HCT116 (cell line): ENCODE results near the gene SNRPB. TPM values are rescaled to one million over a fixed set of nuclear protein-coding genes. Genes with fewer than 3 reads are reported as not detected.

Experiments used
- ATAC-seq: fragments of 200-7000 bp; cut with Tn5 transposase; 2 replicates; pipeline ENCODE4 v1.9.1; 2020; ENCODE audit warnings: mild to moderate bottlenecking, moderate library complexity
- BruUV-seq: library from RNA; stranded (reverse); fragments of 400-500 nt; replicated peaks from 2 replicates; lab custom pipeline; 2021; lab: Mats Ljungman, UMichigan
- CTCF ChIA-PET: fragments of 300-600 bp; sonication (Branson Sonifier 250); formaldehyde crosslinking; loops from one replicate; lab custom pipeline; 2021; ENCODE audit warnings: antibody characterized with exemption; lab: Charles Lee
- POLR2A ChIA-PET: fragments of 300-600, 350-600 bp; sonication (Branson Sonifier 250); formaldehyde crosslinking; loops from one replicate; lab custom pipeline; 2021; ENCODE audit warnings: antibody characterized with exemption; lab: Charles Lee
- RAD21 ChIA-PET, 2 experiments: fragments of 300-600 bp; sonication (Branson Sonifier 250); formaldehyde crosslinking; loops; one replicate each; lab custom pipeline; 2023; ENCODE audit warnings: low total read pairs in 2 of 2; ENCODE audit not compliant: uncharacterized antibody in 2 of 2, unreplicated experiment in 2 of 2, low non-redundant PET in 1 of 2; lab: Charles Lee
- DNase-seq: peaks from one replicate; pipeline ENCODE4 v3.0.0-alpha.2; 2010; ENCODE audit warnings: low read depth, low spot score
- H2AFZ ChIP-seq: fragments of 200-600 bp; shearing (Covaris generic), sonication (generic); 2 replicates; pipeline ENCODE4 v1.6.1; 2017; ENCODE audit warnings: low read depth, mixed run types, mixed read lengths, antibody characterized with exemption, low read length; ENCODE audit not compliant: poor library complexity, severe bottlenecking
- H3K27ac ChIP-seq: 2 replicates; pipeline ENCODE4 v1.5.1; 2012; ENCODE audit warnings: low read depth, low read length
- H3K27me3 ChIP-seq: fragments of 200-600 bp; sonication (generic); 2 replicates; pipeline ENCODE4 v1.6.1; 2016; ENCODE audit warnings: mixed run types, low read length, mixed read lengths; ENCODE audit not compliant: insufficient read depth
- H3K36me3 ChIP-seq, 2 experiments: fragments of 200-500 bp in 1 of 2; fragments of 200-600 bp in 1 of 2; sonication (Bioruptor generic) in 1 of 2; sonication (generic) in 1 of 2; 2 replicates each; pipeline versions ENCODE4 v1.5.1 to v1.6.1; 2014 to 2016; ENCODE audit warnings: low read length in 2 of 2, inconsistent platforms in 1 of 2, mixed read lengths in 1 of 2, mixed run types in 1 of 2; ENCODE audit not compliant: insufficient read depth in 2 of 2, control insufficient read depth in 1 of 2
- H3K4me1 ChIP-seq, 2 experiments: fragments of 200-600 bp in 1 of 2; sonication (generic) in 1 of 2; 2 replicates each; pipeline versions ENCODE4 v1.5.1 to v1.6.1; 2012 to 2017; ENCODE audit warnings: low read length in 2 of 2, inconsistent platforms in 1 of 2, mild to moderate bottlenecking in 1 of 2, mixed read lengths in 1 of 2, mixed run types in 1 of 2, moderate library complexity in 1 of 2; ENCODE audit not compliant: insufficient read depth in 2 of 2, control insufficient read depth in 1 of 2
- H3K4me2 ChIP-seq: fragments of 200-600 bp; sonication (generic); 2 replicates; pipeline ENCODE4 v1.6.1; 2017; ENCODE audit warnings: mixed run types, low read length, mixed read lengths
- H3K4me3 ChIP-seq, 2 experiments: fragments of 200-600 bp in 1 of 2; sonication (generic) in 1 of 2; replicated peaks in 1 of 2; 2 replicates each; pipeline ENCODE4 v1.5.1; 2011 to 2016; ENCODE audit warnings: low read length in 2 of 2, control low read depth in 1 of 2, low read depth in 1 of 2, mild to moderate bottlenecking in 1 of 2, mixed read lengths in 1 of 2, mixed run types in 1 of 2
- H3K79me2 ChIP-seq: fragments of 200-600 bp; sonication (generic); 2 replicates; pipeline ENCODE4 v1.6.1; 2017; ENCODE audit warnings: mild to moderate bottlenecking, mixed run types, low read length, moderate library complexity, mixed read lengths; ENCODE audit not compliant: insufficient read depth
- H3K9ac ChIP-seq: fragments of 200-600 bp; sonication (generic); 2 replicates; pipeline ENCODE4 v1.6.1; 2016; ENCODE audit warnings: low read length, mixed read lengths
- H3K9me2 ChIP-seq: fragments of 200-600 bp; sonication (generic), shearing (Covaris generic); 2 replicates; pipeline ENCODE4 v1.6.1; 2017; ENCODE audit warnings: mixed run types, mild to moderate bottlenecking, moderate library complexity; ENCODE audit not compliant: insufficient read depth
- H3K9me3 ChIP-seq, 2 experiments: fragments of 200-500 bp in 1 of 2; fragments of 200-600 bp in 1 of 2; sonication (Bioruptor generic) in 1 of 2; sonication (generic) in 1 of 2; 2 replicates each; pipeline ENCODE4 v1.6.1; 2014 to 2017; ENCODE audit warnings: low read length in 2 of 2, mixed read lengths in 2 of 2, inconsistent platforms in 1 of 2, low read depth in 1 of 2, mild to moderate bottlenecking in 1 of 2, mixed run types in 1 of 2, moderate library complexity in 1 of 2; ENCODE audit not compliant: control insufficient read depth in 1 of 2, insufficient read depth in 1 of 2
- H4K20me1 ChIP-seq: fragments of 200-600 bp; sonication (generic), shearing (Covaris generic); 2 replicates; pipeline ENCODE4 v1.6.1; 2017; ENCODE audit warnings: mixed run types, mild to moderate bottlenecking, moderate library complexity; ENCODE audit not compliant: insufficient read depth
- CTCF ChIP-seq, 3 experiments: fragments of 200-600 bp in 1 of 3; sonication (generic) in 1 of 3; IDR thresholded peaks in 2 of 3; conservative IDR thresholded peaks in 1 of 3; 2 replicates each; pipeline ENCODE4 v1.5.1; 2012 to 2017; ENCODE audit warnings: low read depth in 2 of 3, low read length in 2 of 3, antibody characterized with exemption in 1 of 3, borderline replicate concordance in 1 of 3, control low read depth in 1 of 3, mild to moderate bottlenecking in 1 of 3, mixed read lengths in 1 of 3, mixed run types in 1 of 3, moderate library complexity in 1 of 3; ENCODE audit not compliant: insufficient read depth in 1 of 3
- EZH2 ChIP-seq: fragments of 200-600 bp; sonication (generic); IDR thresholded peaks from 2 replicates; pipeline ENCODE4 v1.6.1; 2017; ENCODE audit warnings: antibody characterized with exemption, mixed run types
- EZH2phosphoT487 ChIP-seq: fragments of 200-600 bp; IDR thresholded peaks from 2 replicates; pipeline ENCODE4 v1.6.1; 2018; ENCODE audit warnings: antibody characterized with exemption, borderline replicate concordance
- FOSL1 ChIP-seq: IDR thresholded peaks from 2 replicates; pipeline ENCODE4 v1.6.1; 2012; ENCODE audit warnings: low read depth
- JUND ChIP-seq: IDR thresholded peaks from 2 replicates; pipeline ENCODE4 v1.6.1; 2012
- MAX ChIP-seq: IDR thresholded peaks from 2 replicates; pipeline ENCODE4 v1.6.1; 2012
- POLR2A ChIP-seq: IDR thresholded peaks from 2 replicates; pipeline ENCODE4 v1.7.0; 2011; ENCODE audit warnings: borderline replicate concordance; ENCODE audit not compliant: insufficient read depth, insufficient read length; ENCODE audit errors: extremely low read depth
- POLR2AphosphoS5 ChIP-seq: IDR thresholded peaks from 2 replicates; pipeline ENCODE4 v1.6.1; 2011; ENCODE audit warnings: mild to moderate bottlenecking, low read depth, low read length, moderate library complexity
- RAD21 ChIP-seq: IDR thresholded peaks from 2 replicates; pipeline ENCODE4 v1.6.1; 2012; ENCODE audit warnings: low read depth, mild to moderate bottlenecking
- REST ChIP-seq: IDR thresholded peaks from 2 replicates; pipeline ENCODE4 v1.6.1; 2012; ENCODE audit warnings: low read depth
- SIN3A ChIP-seq: IDR thresholded peaks from 2 replicates; pipeline ENCODE4 v1.6.1; 2012; ENCODE audit warnings: low read depth
- SRF ChIP-seq: IDR thresholded peaks from 2 replicates; pipeline ENCODE4 v1.6.1; 2012; ENCODE audit warnings: low read depth
- ZFX ChIP-seq: fragments of 450-650 bp; IDR thresholded peaks from 2 replicates; pipeline ENCODE4 v1.6.1; 2017
- ZNF274 ChIP-seq: fragments of 200-500 bp; sonication (Bioruptor generic); IDR thresholded peaks from 2 replicates; pipeline ENCODE4 v1.6.1; 2014; ENCODE audit warnings: mild to moderate bottlenecking, low read depth, low read length, inconsistent platforms
- intact Hi-C: fragments of 100-400 bp; cut with micrococcal nuclease; formaldehyde crosslinking; loops from 2 replicates; pipeline ENCODE4 v1.10.0; 2022
- total RNA-seq: library from RNA; stranded (reverse); gene quantifications from one replicate; pipeline ENCODE4 v1.2.1, GENCODE V29; 2021; ENCODE audit not compliant: unreplicated experiment

The SNRPB gene
- total RNA-seq, 1 experiment from 2014 or later, result 469 TPM

GRCh38 chr20:2475850-2476741 lies 5.5 kb upstream of the SNRPB start:
- no peaks in the 10 kb centered on the region for H3K79me2 ChIP-seq
- H3K4me2 ChIP-seq, result no peak overlapping the region
- ATAC-seq (no peak), DNase-seq (no peak)
- no peaks in the 10 kb centered on the region for H3K9me2 ChIP-seq
- POLR2A ChIA-PET, result no interaction called here
- CTCF ChIA-PET, result no interaction called here
- H3K4me3 ChIP-seq, result no peak overlapping the region
- H3K36me3 ChIP-seq, result no peaks in the 10 kb centered on the region; a peak in 1 of 4 replicates
- H3K9ac ChIP-seq, result no peak overlapping the region
- no peak overlapping the region for H2AFZ ChIP-seq
- H3K27me3 ChIP-seq, result no peaks in the 10 kb centered on the region
- RAD21 ChIA-PET, result no interaction called here
- intact Hi-C loops, result no loop called here
- BruUV-seq, result no TSS peak
- no peak for TF ChIP-seq EZH2
- TF ChIP-seq ZFX, result no peak
- TF ChIP-seq JUND, result no peak
- TF ChIP-seq MAX, result no peak
- no peak for TF ChIP-seq CTCF (IDR thresholded peaks at IDR 0.05 in 2 of 3, conservative IDR thresholded peaks at IDR 0.05 in 1 of 3; ENCODE audit: borderline replicate concordance in 1 of 3, insufficient read depth in 1 of 3, low read depth in 2 of 3, low read length in 2 of 3)
- TF ChIP-seq REST, result no peak
- TF ChIP-seq SRF, result no peak
- TF ChIP-seq POLR2AphosphoS5, result no peak
- no peak for TF ChIP-seq ZNF274
- TF ChIP-seq FOSL1, result no peak
- TF ChIP-seq EZH2phosphoT487, result no peak
- TF ChIP-seq POLR2A, result no peak
- no peak for TF ChIP-seq SIN3A
- no peak for TF ChIP-seq RAD21
- no peaks in the 10 kb centered on the region for H4K20me1 ChIP-seq
- H3K4me1 ChIP-seq, result peaks cover 2 to 6% of the 10 kb centered on the region in 2 experiments; a peak in 3 of 4 replicates
- H3K9me3 ChIP-seq, result no peaks in the 10 kb centered on the region
- H3K27ac ChIP-seq, result no peak overlapping the region
